Hepatocyte (in vitro differentiated cells): ENCODE measurements around the gene TBL1X.

Experiments
- CTCF ChIP-seq: fragments of 200-600 bp; sonication (generic); IDR thresholded peaks from 2 replicates; pipeline ENCODE4 v1.5.1; 2016; ENCODE audit warnings: antibody characterized with exemption, mild to moderate bottlenecking; ENCODE audit not compliant: poor library complexity
- EZH2 ChIP-seq: fragments of 200-600 bp; sonication (generic); IDR thresholded peaks from 2 replicates; pipeline ENCODE4 v1.6.1; 2016; ENCODE audit warnings: antibody characterized with exemption, mild to moderate bottlenecking, borderline replicate concordance
- EZH2phosphoT487 ChIP-seq: fragments of 200-600 bp; sonication (generic); IDR thresholded peaks from one replicate; pipeline ENCODE4 v1.6.1; 2018; ENCODE audit warnings: antibody characterized with exemption, mild to moderate bottlenecking, low read depth, moderate library complexity; ENCODE audit not compliant: unreplicated experiment, severe bottlenecking

- TF ChIP-seq CTCF (no peak), EZH2 (no peak), EZH2phosphoT487 (no peak)
Measured at GRCh38 chrX:9663216-9663615, 198.4 kb downstream of the TBL1X start.
